KG1 (cell line): ENCODE data around the gene PACS1.
A peak's percentile ranks its signal among the peaks of the same experiment; 100 is the strongest.

Experiments
- DNase-seq: peaks from one replicate; lab custom pipeline; 2025; lab: John Stamatoyannopoulos, UW

PACS1 gene

GRCh38 chr11:66259225-66259624 lies 189.2 kb downstream of the PACS1 start:
- DNase-seq = no peak

- no peak for DNase-seq
These were observed 189.9 kb downstream of the PACS1 start for GRCh38 chr11:66259956-66260355.

- no peak for DNase-seq
These were observed 191.5 kb downstream of the PACS1 start for GRCh38 chr11:66261578-66261977.

GRCh38 chr11:66262191-66262590 lies 192.1 kb downstream of the PACS1 start:
- no peak for DNase-seq

GRCh38 chr11:66262696-66263095 lies 192.6 kb downstream of the PACS1 start:
- DNase-seq = no peak

GRCh38 chr11:66263231-66263630 lies 193.2 kb downstream of the PACS1 start:
- no peak for DNase-seq

GRCh38 chr11:66263785-66264184 lies 193.7 kb downstream of the PACS1 start:
- DNase-seq = no peak

GRCh38 chr11:66264383-66264782 lies 194.3 kb downstream of the PACS1 start:
- no peak for DNase-seq

GRCh38 chr11:66264914-66265313 lies 194.8 kb downstream of the PACS1 start:
- DNase-seq = no peak

- DNase-seq = no peak
These were observed 195.7 kb downstream of the PACS1 start for GRCh38 chr11:66265531-66266377.

GRCh38 chr11:66266378-66267038 lies 196.4 kb downstream of the PACS1 start:
- no peak for DNase-seq

GRCh38 chr11:66267039-66267378 lies 196.9 kb downstream of the PACS1 start:
- DNase-seq = no peak

- DNase-seq = peak; percentile 59
These were observed 197.5 kb downstream of the PACS1 start for GRCh38 chr11:66267379-66268243.

- DNase-seq = peak; percentile 100
These were observed 198.3 kb downstream of the PACS1 start, which contains the start of gene RAB1B for GRCh38 chr11:66268244-66268951. Gene RAB1B, plus strand, starts transcription at chr11:66268639. Its CDS starts 41 bp downstream, at chr11:66268680.

- no peak for DNase-seq
These were observed 199.2 kb downstream of the PACS1 start for GRCh38 chr11:66268952-66269905.

- no peak for DNase-seq
These were observed 201.7 kb downstream of the PACS1 start for GRCh38 chr11:66271816-66272215.

- no peak for DNase-seq
These were observed 202.5 kb downstream of the PACS1 start for GRCh38 chr11:66272596-66272995.

- DNase-seq = no peak
These were observed 204.1 kb downstream of the PACS1 start for GRCh38 chr11:66274219-66274618.

GRCh38 chr11:66275396-66275795 lies 205.3 kb downstream of the PACS1 start:
- DNase-seq = no peak

- DNase-seq = no peak
These were observed 206.0 kb downstream of the PACS1 start for GRCh38 chr11:66275984-66276612.
